HEK293 (cell line): ENCODE measurements around the gene ECSIT.

Experiments used
- CTCF ChIA-PET: fragments of 350-600 bp; formaldehyde crosslinking; extraction: SDS; loops from one replicate; lab custom pipeline; 2021; ENCODE audit warnings: antibody characterized with exemption; lab: Yijun Ruan, JAX
- POLR2A ChIA-PET: fragments of 300-600 bp; formaldehyde crosslinking; extraction: SDS; loops from one replicate; lab custom pipeline; 2020; ENCODE audit warnings: antibody characterized with exemption, inconsistent platforms; lab: Yijun Ruan, JAX
- H3K27ac ChIP-seq: fragments of 200-500 bp; sonication (Bioruptor generic); 2 replicates; pipeline ENCODE4 v1.5.1; 2014; ENCODE audit warnings: low read depth, low read length, control low read depth, inconsistent platforms; ENCODE audit errors: extremely low read depth
- H3K36me3 ChIP-seq, 2 experiments: fragments of 200-500 bp in 1 of 2; sonication (Bioruptor generic) in 1 of 2; 1 replicate in 1 of 2; 2 replicates in 1 of 2; pipeline ENCODE4 v1.5.1; 2014 to 2017; ENCODE audit warnings: inconsistent platforms in 2 of 2, low read length in 2 of 2; ENCODE audit not compliant: control insufficient read depth in 2 of 2, insufficient read depth in 1 of 2
- H3K4me1 ChIP-seq: fragments of 200-500 bp; sonication (Bioruptor generic); 2 replicates; pipeline ENCODE4 v1.5.1; 2014; ENCODE audit warnings: mild to moderate bottlenecking, low read length, inconsistent platforms; ENCODE audit not compliant: control insufficient read depth, insufficient read depth
- H3K4me3 ChIP-seq: 2 replicates; pipeline ENCODE4 v1.5.1; 2011; ENCODE audit warnings: low read depth, mild to moderate bottlenecking, control low read depth, low read length, moderate library complexity
- H3K9me3 ChIP-seq: fragments of 200-500 bp; sonication (Bioruptor generic); 2 replicates; pipeline ENCODE4 v1.5.1; 2014; ENCODE audit warnings: low read depth, low read length, inconsistent platforms; ENCODE audit not compliant: control insufficient read depth, insufficient read depth
- GLIS1 ChIP-seq: fragments of 450-650 bp; formaldehyde crosslinking; IDR thresholded peaks from 2 replicates; pipeline ENCODE4 v1.5.1; 2016; ENCODE audit warnings: missing biosample characterization, missing genetic modification characterization
- IKZF3 ChIP-seq: fragments of 450-650 bp; IDR thresholded peaks from 2 replicates; pipeline ENCODE4 v1.5.0; 2018; ENCODE audit warnings: missing biosample characterization, mild to moderate bottlenecking, missing genetic modification characterization, moderate library complexity
- KLF1 ChIP-seq: fragments of 450-650 bp; formaldehyde crosslinking; IDR thresholded peaks from 2 replicates; pipeline ENCODE4 v1.5.1; 2016; ENCODE audit warnings: missing biosample characterization, missing genetic modification characterization
- KLF16 ChIP-seq: fragments of 450-650 bp; formaldehyde crosslinking; IDR thresholded peaks from 2 replicates; pipeline ENCODE4 v1.5.1; 2017; ENCODE audit warnings: missing biosample characterization, missing genetic modification characterization
- KLF8 ChIP-seq: fragments of 450-650 bp; formaldehyde crosslinking; IDR thresholded peaks from 2 replicates; pipeline ENCODE4 v1.5.1; 2016; ENCODE audit warnings: missing biosample characterization, missing genetic modification characterization
- RBAK ChIP-seq: fragments of 450-650 bp; formaldehyde crosslinking; IDR thresholded peaks from 2 replicates; pipeline ENCODE4 v1.5.1; 2016; ENCODE audit warnings: missing biosample characterization, missing genetic modification characterization
- SP7 ChIP-seq: fragments of 450-650 bp; formaldehyde crosslinking; IDR thresholded peaks from 2 replicates; pipeline ENCODE4 v1.5.1; 2016; ENCODE audit warnings: missing biosample characterization, missing genetic modification characterization
- ZBTB17 ChIP-seq: fragments of 450-650 bp; formaldehyde crosslinking; IDR thresholded peaks from 2 replicates; pipeline ENCODE4 v1.5.1; 2016; ENCODE audit warnings: missing biosample characterization, missing genetic modification characterization
- ZEB2 ChIP-seq: fragments of 450-650 bp; formaldehyde crosslinking; IDR thresholded peaks from 2 replicates; pipeline ENCODE4 v1.5.1; 2016; ENCODE audit warnings: missing biosample characterization, missing genetic modification characterization
- ZFP69B ChIP-seq: fragments of 450-650 bp; formaldehyde crosslinking; IDR thresholded peaks from 2 replicates; pipeline ENCODE4 v1.5.1; 2016; ENCODE audit warnings: missing biosample characterization, missing genetic modification characterization
- ZNF121 ChIP-seq: fragments of 450-650 bp; formaldehyde crosslinking; IDR thresholded peaks from 2 replicates; pipeline ENCODE4 v1.5.1; 2016; ENCODE audit warnings: missing biosample characterization, missing genetic modification characterization
- ZNF2 ChIP-seq: fragments of 450-650 bp; formaldehyde crosslinking; IDR thresholded peaks from 2 replicates; pipeline ENCODE4 v1.5.1; 2016; ENCODE audit warnings: missing biosample characterization, missing genetic modification characterization
- ZNF266 ChIP-seq: fragments of 450-650 bp; formaldehyde crosslinking; IDR thresholded peaks from 2 replicates; pipeline ENCODE4 v1.5.1; 2016; ENCODE audit warnings: missing biosample characterization, missing genetic modification characterization, low read depth
- ZNF366 ChIP-seq: fragments of 450-650 bp; formaldehyde crosslinking; conservative IDR thresholded peaks from 2 replicates; pipeline ENCODE4 v1.5.1; 2016; ENCODE audit warnings: missing biosample characterization, missing genetic modification characterization
- ZNF449 ChIP-seq: fragments of 450-650 bp; formaldehyde crosslinking; IDR thresholded peaks from 2 replicates; pipeline ENCODE4 v1.5.1; 2017; ENCODE audit warnings: missing biosample characterization, mild to moderate bottlenecking, missing genetic modification characterization, moderate library complexity
- ZNF549 ChIP-seq: fragments of 450-650 bp; IDR thresholded peaks from 2 replicates; pipeline ENCODE4 v1.5.1; 2018; ENCODE audit warnings: missing biosample characterization, missing genetic modification characterization, mild to moderate bottlenecking, inconsistent platforms, moderate library complexity
- ZNF600 ChIP-seq: fragments of 450-650 bp; formaldehyde crosslinking; IDR thresholded peaks from 2 replicates; pipeline ENCODE4 v1.5.1; 2016; ENCODE audit warnings: missing biosample characterization, missing genetic modification characterization
- ZNF629 ChIP-seq: fragments of 450-650 bp; formaldehyde crosslinking; IDR thresholded peaks from 2 replicates; pipeline ENCODE4 v1.5.1; 2017; ENCODE audit warnings: missing biosample characterization, missing genetic modification characterization
- ZNF654 ChIP-seq: fragments of 450-650 bp; formaldehyde crosslinking; IDR thresholded peaks from 2 replicates; pipeline ENCODE4 v1.5.1; 2016; ENCODE audit warnings: low read depth, missing biosample characterization, missing genetic modification characterization
- TF ChIP-seq, protein P1 (sequence below): fragments of 450-650 bp; formaldehyde crosslinking; IDR thresholded peaks from 2 replicates; pipeline ENCODE4 v1.5.1; 2016; ENCODE audit warnings: missing biosample characterization, missing genetic modification characterization
- TF ChIP-seq, protein P2 (sequence below): sonication (generic); formaldehyde crosslinking; IDR thresholded peaks from 2 replicates; pipeline ENCODE4 v1.8.1; 2022; ENCODE audit warnings: mild to moderate bottlenecking, moderate library complexity, missing genetic modification reagents

ECSIT gene

GRCh38 chr19:11499890-11500420 is 29.0 kb downstream of the ECSIT start:
- ChIA-PET POLR2A (no interaction called here), CTCF (no interaction called here)

GRCh38 chr19:11499220-11499726 is 29.7 kb downstream of the ECSIT start:
- TF ChIP-seq RBAK (tag by site-specific recombination) = no peak
- TF ChIP-seq KLF8 = no peak
- TF ChIP-seq ZNF121 = peak; percentile 86
- no peak for TF ChIP-seq KLF16 (tag by site-specific recombination)
- peaks cover 0 to 20% of the 10 kb centered on the region in 2 experiments; a peak in 2 of 3 replicates for H3K36me3 ChIP-seq
- no peaks in the 10 kb centered on the region for H3K9me3 ChIP-seq
- H3K4me3 ChIP-seq = no peak overlapping the region
- H3K4me1 ChIP-seq = no peaks in the 10 kb centered on the region
- POLR2A ChIA-PET = no interaction called here
- no peak overlapping the region for H3K27ac ChIP-seq
- CTCF ChIA-PET = interaction anchor here (0.6 kb wide), 1 partner anchor 374 kb away, joined by 4 read pairs; no protein-coding TSS in a partner anchor

More at GRCh38 chr19:11499890-11500420, 29.0 kb downstream of the ECSIT start:
- no peaks in the 10 kb centered on the region for H3K9me3 ChIP-seq
- TF ChIP-seq ZNF266 (tag by site-specific recombination) (no peak), KLF1 (tag by site-specific recombination) (0 out of 2 replicates have a peak, but pooled peaks have one; percentile 49)
- H3K4me1 ChIP-seq = no peaks in the 10 kb centered on the region
- H3K4me3 ChIP-seq = no peak overlapping the region
- H3K36me3 ChIP-seq = peaks cover 0 to 17% of the 10 kb centered on the region in 2 experiments; a peak in 2 of 3 replicates
- H3K27ac ChIP-seq = no peak overlapping the region

GRCh38 chr19:11496391-11497163 is 32.4 kb downstream of the ECSIT start:
- H3K27ac ChIP-seq = no peak overlapping the region
- peaks cover 5 to 23% of the 10 kb centered on the region in 2 experiments; a peak in 2 of 3 replicates for H3K36me3 ChIP-seq
- H3K9me3 ChIP-seq = no peaks in the 10 kb centered on the region
- CTCF ChIA-PET = interaction anchor here (0.6 to 2.1 kb wide), 12 partner anchors 8 to 191 kb away, joined by 3 to 12 read pairs (median 4); no protein-coding TSS in a partner anchor
- no peaks in the 10 kb centered on the region for H3K4me1 ChIP-seq
- POLR2A ChIA-PET = interaction anchor here (0.6 kb wide), 1 partner anchor 51 kb away, joined by 7 read pairs; no protein-coding TSS in a partner anchor
- no peak overlapping the region for H3K4me3 ChIP-seq
- peak; percentile 32; the same call in 1 of the 2 replicates for TF ChIP-seq IKZF3 (tag by site-specific recombination)
- 0 out of 2 replicates have a peak, but pooled peaks have one; percentile 27 for TF ChIP-seq ZEB2 (tag by site-specific recombination)
- peak; percentile 51 for TF ChIP-seq GLIS1 (tag by site-specific recombination)
- peak; percentile 48; the same call in 1 of the 2 replicates for TF ChIP-seq SP7 (tag by site-specific recombination)
- TF ChIP-seq ZFP69B (tag by site-specific recombination) = 0 out of 2 replicates have a peak, but pooled peaks have one; percentile 24
- 0 out of 2 replicates have a peak, but pooled peaks have one; percentile 38 for TF ChIP-seq ZNF629 (tag by site-specific recombination)
- peak; percentile 80 for TF ChIP-seq ZBTB17
- TF ChIP-seq ZNF654 (tag by site-specific recombination) = peak; percentile 59
- no peak for TF ChIP-seq ZNF366 (tag by site-specific recombination)
- peak; percentile 63 for TF ChIP-seq ZNF600 (tag by site-specific recombination)
- TF ChIP-seq, protein P1, sequence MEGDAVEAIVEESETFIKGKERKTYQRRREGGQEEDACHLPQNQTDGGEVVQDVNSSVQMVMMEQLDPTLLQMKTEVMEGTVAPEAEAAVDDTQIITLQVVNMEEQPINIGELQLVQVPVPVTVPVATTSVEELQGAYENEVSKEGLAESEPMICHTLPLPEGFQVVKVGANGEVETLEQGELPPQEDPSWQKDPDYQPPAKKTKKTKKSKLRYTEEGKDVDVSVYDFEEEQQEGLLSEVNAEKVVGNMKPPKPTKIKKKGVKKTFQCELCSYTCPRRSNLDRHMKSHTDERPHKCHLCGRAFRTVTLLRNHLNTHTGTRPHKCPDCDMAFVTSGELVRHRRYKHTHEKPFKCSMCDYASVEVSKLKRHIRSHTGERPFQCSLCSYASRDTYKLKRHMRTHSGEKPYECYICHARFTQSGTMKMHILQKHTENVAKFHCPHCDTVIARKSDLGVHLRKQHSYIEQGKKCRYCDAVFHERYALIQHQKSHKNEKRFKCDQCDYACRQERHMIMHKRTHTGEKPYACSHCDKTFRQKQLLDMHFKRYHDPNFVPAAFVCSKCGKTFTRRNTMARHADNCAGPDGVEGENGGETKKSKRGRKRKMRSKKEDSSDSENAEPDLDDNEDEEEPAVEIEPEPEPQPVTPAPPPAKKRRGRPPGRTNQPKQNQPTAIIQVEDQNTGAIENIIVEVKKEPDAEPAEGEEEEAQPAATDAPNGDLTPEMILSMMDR (tag by site-specific recombination) = peak; percentile 38; the same call in 1 of the 2 replicates
- TF ChIP-seq KLF8 = 0 out of 2 replicates have a peak, but pooled peaks have one; percentile 38
- peak; percentile 71 for TF ChIP-seq ZNF2
- no peak for TF ChIP-seq ZNF449 (tag by site-specific recombination)
- TF ChIP-seq, protein P2, sequence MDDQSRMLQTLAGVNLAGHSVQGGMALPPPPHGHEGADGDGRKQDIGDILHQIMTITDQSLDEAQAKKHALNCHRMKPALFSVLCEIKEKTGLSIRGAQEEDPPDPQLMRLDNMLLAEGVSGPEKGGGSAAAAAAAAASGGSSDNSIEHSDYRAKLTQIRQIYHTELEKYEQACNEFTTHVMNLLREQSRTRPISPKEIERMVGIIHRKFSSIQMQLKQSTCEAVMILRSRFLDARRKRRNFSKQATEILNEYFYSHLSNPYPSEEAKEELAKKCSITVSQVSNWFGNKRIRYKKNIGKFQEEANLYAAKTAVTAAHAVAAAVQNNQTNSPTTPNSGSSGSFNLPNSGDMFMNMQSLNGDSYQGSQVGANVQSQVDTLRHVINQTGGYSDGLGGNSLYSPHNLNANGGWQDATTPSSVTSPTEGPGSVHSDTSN (CRISPR knock-in tag) = no peak
- no peak for TF ChIP-seq ZNF549 (tag by site-specific recombination)
